C1 segment of cervical spinal cord (tissue), 14 donors: Measurements from ENCODE around the gene TBC1D22A.
"Not testable (repeated sequence)": the region's sequence is repeated elsewhere in the genome, so short reads cannot be mapped to it uniquely, and the experiment has no call there.

Source experiments
- DNase-seq, 14 donors: peaks; one replicate each; lab custom pipeline; 2025; lab: John Stamatoyannopoulos, UW

The TBC1D22A gene

GRCh38 chr22:47042861-47043496 is 280.5 kb downstream of the TBC1D22A start:
- no peak for DNase-seq

GRCh38 chr22:47043835-47044721 is 281.6 kb downstream of the TBC1D22A start:
- peak in 1 of 14 donors; percentile 80 for DNase-seq

GRCh38 chr22:47044722-47045535 is 282.5 kb downstream of the TBC1D22A start:
- DNase-seq: no peak

- no peak for DNase-seq
Measured at GRCh38 chr22:47045691-47046410, 283.4 kb downstream of the TBC1D22A start.

GRCh38 chr22:47046411-47047065 is 284.1 kb downstream of the TBC1D22A start:
- DNase-seq: no peak

GRCh38 chr22:47047321-47048122 is 285.1 kb downstream of the TBC1D22A start:
- DNase-seq: no peak

GRCh38 chr22:47048123-47049077 is 285.9 kb downstream of the TBC1D22A start:
- DNase-seq: no peak

GRCh38 chr22:47049078-47049624 is 286.7 kb downstream of the TBC1D22A start:
- no peak for DNase-seq

GRCh38 chr22:47049736-47050400 is 287.4 kb downstream of the TBC1D22A start:
- not testable (repeated sequence) for DNase-seq

- DNase-seq: no peak
Measured at GRCh38 chr22:47050401-47051051, 288.1 kb downstream of the TBC1D22A start.

- no peak for DNase-seq
Measured at GRCh38 chr22:47051441-47052071, 289.1 kb downstream of the TBC1D22A start.

GRCh38 chr22:47052236-47053012 is 290.0 kb downstream of the TBC1D22A start:
- DNase-seq: no peak

GRCh38 chr22:47053013-47053725 is 290.7 kb downstream of the TBC1D22A start:
- DNase-seq: no peak

GRCh38 chr22:47053726-47054141 is 291.3 kb downstream of the TBC1D22A start:
- peak in 8 of 14 donors; percentile 23 to 74 (median 30) for DNase-seq
